Effector memory CD4-positive, alpha-beta T cell (primary cell): ENCODE results near the gene PRKCZ.

ENCODE experiments used
- DNase-seq, 3 donors: peaks; one replicate each; pipeline ENCODE4 v3.0.0-alpha.2; 2020
- H3K27ac ChIP-seq: 2 replicates; pipeline ENCODE4 v1.7.0; 2013; ENCODE audit warnings: mild to moderate bottlenecking, low read length, moderate library complexity; ENCODE audit not compliant: insufficient read depth, poor library complexity, severe bottlenecking
- H3K27me3 ChIP-seq: replicated peaks from 2 replicates; pipeline ENCODE4 v1.7.0; 2013; ENCODE audit warnings: mild to moderate bottlenecking, low read length; ENCODE audit not compliant: insufficient read depth, control insufficient read depth, poor library complexity, severe bottlenecking
- H3K36me3 ChIP-seq: 2 replicates; pipeline ENCODE4 v1.7.0; 2013; ENCODE audit warnings: mild to moderate bottlenecking, low read length, moderate library complexity; ENCODE audit not compliant: control insufficient read depth, insufficient read depth
- H3K4me1 ChIP-seq: 2 replicates; pipeline ENCODE4 v1.7.0; 2013; ENCODE audit warnings: low read length, mild to moderate bottlenecking; ENCODE audit not compliant: control insufficient read depth, insufficient read depth, poor library complexity, severe bottlenecking
- H3K4me3 ChIP-seq: 2 replicates; pipeline ENCODE4 v1.7.0; 2013; ENCODE audit warnings: low read length, low read depth, mild to moderate bottlenecking; ENCODE audit not compliant: insufficient read depth, poor library complexity, severe bottlenecking
- H3K9me3 ChIP-seq: 2 replicates; pipeline ENCODE4 v1.7.0; 2013; ENCODE audit warnings: mild to moderate bottlenecking, low read length, moderate library complexity; ENCODE audit not compliant: control insufficient read depth

Gene PRKCZ

DNA sequence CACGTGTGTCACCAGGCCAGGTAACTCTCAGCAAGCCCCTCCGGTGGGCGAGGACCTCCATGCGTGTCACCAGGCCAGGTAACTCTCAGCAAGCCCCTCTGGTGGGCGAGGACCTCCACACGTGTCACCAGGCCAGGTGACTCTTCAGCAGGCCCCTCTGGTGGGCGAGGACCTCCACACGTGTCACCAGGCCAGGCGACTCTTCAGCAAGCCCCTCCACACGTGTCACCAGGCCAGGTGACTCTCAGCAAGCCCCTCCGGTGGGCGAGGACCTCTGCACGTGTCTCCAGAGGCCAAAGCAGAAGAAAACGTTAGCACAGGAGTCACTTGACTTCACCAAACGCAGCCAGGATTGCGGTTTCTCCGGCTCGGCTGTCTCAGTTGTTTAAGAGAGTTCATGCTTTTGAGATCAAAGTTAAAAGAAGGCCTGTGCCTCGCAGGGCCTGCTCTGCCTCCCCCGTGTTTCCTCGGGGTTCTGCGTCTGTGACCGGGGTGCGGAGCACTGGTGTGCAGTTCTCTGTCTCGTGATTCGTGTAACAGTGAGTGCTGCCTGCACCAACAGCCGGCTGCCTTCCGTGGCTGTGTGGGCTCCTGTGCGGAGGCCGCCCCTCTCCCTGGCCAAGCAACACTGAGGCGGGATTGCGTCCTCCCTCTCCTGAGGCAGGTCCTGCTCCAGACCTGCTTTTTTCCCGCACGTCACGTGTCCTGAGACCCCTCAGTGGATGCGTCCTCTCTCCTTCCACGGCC, 56.6 kb downstream of the PRKCZ start:
- no peak for DNase-seq
- H3K4me3 ChIP-seq: no peak overlapping the region
- no peaks in the 10 kb centered on the region for H3K9me3 ChIP-seq
- H3K27me3 ChIP-seq: no peaks in the 10 kb centered on the region
- no peak overlapping the region for H3K27ac ChIP-seq
- peaks cover 5% of the 10 kb centered on the region for H3K36me3 ChIP-seq
- H3K4me1 ChIP-seq: no peaks in the 10 kb centered on the region

DNA sequence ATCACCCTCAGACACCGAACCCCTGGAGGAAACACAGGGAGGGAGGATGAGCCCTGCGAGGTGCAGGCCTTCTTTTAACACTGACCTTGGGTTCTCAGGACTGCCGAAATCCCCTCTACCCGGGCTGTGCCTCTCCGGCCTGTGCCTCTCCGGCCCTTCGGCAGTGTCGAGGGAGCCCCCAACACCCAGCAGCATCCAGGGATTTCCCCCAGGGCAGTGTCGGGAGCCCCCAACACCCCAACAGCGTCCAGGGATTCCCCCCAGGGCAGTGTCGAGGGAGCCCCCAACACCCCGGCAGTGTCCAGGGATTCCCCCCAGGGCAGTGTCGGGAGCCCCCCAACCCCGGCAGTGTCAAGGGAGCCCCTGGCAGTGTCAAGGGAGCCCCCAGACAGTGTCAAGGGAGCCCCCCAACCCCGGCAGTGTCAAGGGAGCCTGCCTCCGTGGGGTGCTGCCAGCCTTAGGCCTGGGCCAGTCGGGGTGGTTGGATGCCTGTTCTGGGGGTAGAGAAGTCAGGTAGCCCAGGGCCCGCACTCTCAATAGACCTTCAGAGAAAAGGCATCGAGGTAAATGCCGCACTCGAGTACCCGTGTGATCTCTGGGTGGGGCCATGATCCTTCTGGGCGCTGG, 57.5 kb downstream of the PRKCZ start:
- Histone ChIP-seq H3K27me3 (no peaks in the 10 kb centered on the region), H3K4me3 (no peak overlapping the region), H3K36me3 (peaks cover 5% of the 10 kb centered on the region), H3K9me3 (no peaks in the 10 kb centered on the region), H3K27ac (no peak overlapping the region), H3K4me1 (no peaks in the 10 kb centered on the region)
- no peak for DNase-seq

DNA sequence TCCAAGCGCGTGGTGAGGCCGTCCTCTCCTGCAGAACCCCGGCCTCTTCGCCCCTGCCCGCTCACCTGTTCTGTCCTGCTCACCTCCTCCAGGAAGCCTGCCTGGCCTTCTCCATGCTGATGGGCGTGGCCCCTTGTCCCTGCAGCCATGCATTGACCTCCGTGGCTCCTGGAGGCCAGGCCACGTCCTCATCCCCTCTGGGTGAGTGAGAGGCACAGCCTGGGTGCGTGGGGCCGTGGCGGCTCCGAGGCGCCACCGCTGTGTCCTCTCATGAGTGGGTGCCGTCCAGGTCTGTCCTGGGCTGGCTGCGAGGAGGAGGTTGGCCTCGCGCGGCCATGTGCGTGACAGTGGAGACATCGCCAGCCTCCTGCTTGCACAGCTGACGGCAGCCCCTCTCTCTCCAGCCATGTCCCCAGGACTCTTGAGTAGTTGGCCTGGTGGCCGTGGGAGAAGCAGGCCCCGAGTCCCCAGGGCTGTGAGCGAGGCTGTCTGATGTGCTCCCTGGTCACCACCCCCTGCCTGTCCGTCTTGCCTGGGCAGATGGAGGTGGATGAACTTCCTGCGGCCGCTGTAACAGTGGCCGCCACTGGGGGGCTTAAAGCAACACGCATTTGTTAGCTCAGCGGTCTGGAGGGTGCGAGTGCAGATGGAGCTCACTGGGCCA, 58.1 kb downstream of the PRKCZ start:
- H3K27me3 ChIP-seq: no peaks in the 10 kb centered on the region
- H3K4me1 ChIP-seq: no peaks in the 10 kb centered on the region
- H3K27ac ChIP-seq: no peak overlapping the region
- H3K9me3 ChIP-seq: no peaks in the 10 kb centered on the region
- no peak for DNase-seq
- no peak overlapping the region for H3K4me3 ChIP-seq
- H3K36me3 ChIP-seq: peaks cover 5% of the 10 kb centered on the region

DNA sequence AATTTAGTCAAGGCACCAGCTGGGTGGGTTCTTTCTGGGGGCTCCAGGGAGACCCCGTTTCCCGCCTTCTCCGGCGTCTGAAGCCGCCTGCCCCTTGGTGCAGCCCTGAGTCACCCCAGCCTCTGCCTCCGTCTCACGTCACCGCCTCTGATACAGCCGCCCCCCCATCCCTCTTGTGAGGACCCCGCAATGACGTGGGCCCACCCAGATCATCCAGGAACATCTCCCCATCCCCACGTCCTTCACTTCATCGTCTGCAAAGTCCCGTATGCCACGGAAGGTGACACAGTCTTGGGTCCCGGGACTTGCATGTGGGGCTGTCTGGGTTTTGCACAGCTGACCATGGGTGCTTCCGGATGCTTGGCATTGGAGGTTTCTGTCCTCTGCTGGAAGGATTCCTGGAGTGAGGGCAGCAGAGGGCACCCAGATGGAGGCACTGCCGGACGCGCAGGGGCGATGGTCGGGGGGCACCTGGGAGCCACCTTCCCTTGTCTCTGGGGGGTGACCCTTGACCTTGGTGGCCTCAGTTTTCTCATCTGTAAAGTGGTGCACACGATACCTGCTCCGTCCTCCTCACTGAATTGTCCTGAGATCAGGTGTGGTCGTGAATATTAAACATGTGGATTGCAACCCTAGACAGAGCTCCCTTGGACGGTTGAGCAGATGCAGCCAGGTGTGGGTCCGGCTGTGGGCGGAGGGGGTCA, 58.8 kb downstream of the PRKCZ start:
- H3K4me1 ChIP-seq: no peaks in the 10 kb centered on the region
- no peaks in the 10 kb centered on the region for H3K9me3 ChIP-seq
- no peak for DNase-seq
- H3K36me3 ChIP-seq: peaks cover 5% of the 10 kb centered on the region
- H3K27ac ChIP-seq: no peak overlapping the region
- H3K4me3 ChIP-seq: no peak overlapping the region
- H3K27me3 ChIP-seq: no peaks in the 10 kb centered on the region

DNA sequence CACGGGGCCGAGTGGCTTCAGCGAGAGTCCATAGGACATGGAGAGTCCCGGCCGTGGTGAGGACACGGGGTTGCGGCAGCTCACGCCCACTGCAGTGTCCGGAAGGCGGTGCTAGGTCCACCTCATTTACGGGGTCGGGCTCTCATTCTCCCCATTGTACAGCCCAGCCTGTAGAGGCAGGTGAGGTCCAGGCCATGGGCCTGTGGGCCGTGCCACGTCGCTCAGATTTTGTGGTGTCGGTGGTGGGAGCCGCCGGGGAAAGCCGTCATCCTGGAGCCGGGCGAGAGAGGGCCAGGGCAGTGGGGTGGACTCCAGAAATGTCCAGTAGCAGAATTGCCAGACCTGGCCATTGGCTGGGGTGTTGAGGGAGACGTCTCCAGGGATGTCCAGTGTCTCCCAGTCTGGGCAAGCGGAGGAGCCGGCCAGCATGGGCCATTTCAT, 59.4 kb downstream of the PRKCZ start:
- Histone ChIP-seq H3K36me3 (peaks cover 5% of the 10 kb centered on the region), H3K9me3 (no peaks in the 10 kb centered on the region), H3K4me1 (no peaks in the 10 kb centered on the region), H3K27ac (no peak overlapping the region), H3K4me3 (no peak overlapping the region), H3K27me3 (no peaks in the 10 kb centered on the region)
- no peak for DNase-seq

DNA sequence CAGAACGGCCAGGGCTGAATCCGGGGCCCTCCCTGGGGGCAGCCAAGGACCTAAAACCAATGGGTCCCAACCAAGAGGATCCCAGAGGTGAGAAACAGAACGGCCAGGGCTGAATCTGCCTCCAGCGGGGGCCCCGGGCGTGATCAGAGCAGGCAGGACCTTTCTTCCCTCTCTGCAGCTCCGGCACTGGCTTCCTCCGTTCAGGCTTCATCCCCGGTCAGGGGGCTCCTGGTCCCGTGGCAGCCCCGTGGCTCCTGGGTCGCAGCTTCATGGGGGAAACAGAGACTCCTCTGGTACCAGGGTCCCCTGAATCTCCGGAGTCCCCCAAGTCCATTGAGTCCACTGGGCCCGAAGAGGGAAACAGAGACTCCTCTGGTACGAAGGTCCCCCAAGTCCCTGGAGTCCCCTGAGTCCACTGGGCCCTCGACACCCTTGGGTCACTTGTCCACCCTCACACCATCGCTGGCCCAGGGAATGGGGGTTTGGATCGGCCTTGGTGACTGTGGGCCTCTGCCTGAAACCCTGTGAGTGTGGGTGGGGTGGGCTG, 60.1 kb downstream of the PRKCZ start:
- Histone ChIP-seq H3K27ac (no peak overlapping the region), H3K9me3 (no peaks in the 10 kb centered on the region), H3K36me3 (peaks cover 5% of the 10 kb centered on the region), H3K4me3 (no peak overlapping the region), H3K4me1 (no peaks in the 10 kb centered on the region), H3K27me3 (no peaks in the 10 kb centered on the region)
- no peak for DNase-seq

DNA sequence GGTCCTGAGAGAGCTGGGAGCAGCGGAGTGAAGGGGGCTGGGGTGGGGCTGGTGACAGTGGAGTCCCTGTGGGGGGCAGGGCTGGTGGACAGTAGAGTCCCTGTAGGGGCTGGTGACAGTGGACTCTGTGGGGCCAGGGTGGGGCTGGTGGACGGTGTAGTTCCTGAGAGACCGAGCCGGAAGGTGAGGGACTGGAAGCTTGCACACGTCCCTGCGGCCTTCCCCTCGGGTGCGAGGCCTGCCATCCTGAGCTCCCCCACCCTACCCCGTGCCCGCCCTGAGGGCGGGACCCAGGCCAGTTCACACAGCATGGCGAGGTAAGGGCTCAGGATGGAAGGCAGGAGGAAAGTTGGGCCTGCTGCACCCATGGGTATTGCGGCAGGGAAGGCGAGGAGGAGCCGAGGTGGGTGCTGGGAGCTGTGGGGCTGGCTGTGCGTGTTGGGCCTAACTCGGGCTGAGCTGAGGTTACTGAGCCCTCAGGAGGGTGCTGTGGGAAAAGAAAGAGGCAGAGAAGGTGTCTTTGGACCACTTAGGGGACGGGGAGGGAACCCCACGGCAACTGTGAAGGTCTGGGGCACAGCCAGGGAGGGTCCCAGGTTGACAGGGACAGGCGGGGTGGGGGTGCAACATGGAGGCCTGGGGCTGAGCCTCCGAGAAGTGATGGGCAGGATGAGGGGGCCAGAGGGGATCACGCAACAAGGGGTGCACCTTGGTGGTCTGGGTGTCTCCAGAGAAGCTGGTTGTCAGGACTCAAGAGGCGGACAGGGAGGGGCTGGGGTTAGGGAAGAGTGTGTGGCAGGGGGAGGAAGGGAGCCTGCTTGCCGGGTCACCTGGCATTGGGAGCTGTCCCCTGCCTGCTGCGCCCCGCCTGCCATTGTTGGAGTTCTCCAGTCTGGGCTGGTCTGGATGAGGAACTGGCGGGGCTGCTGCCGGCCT, 60.8 kb downstream of the PRKCZ start:
- Histone ChIP-seq H3K27ac (no peak overlapping the region), H3K4me1 (no peaks in the 10 kb centered on the region), H3K27me3 (no peaks in the 10 kb centered on the region), H3K9me3 (no peaks in the 10 kb centered on the region), H3K4me3 (no peak overlapping the region), H3K36me3 (peaks cover 5% of the 10 kb centered on the region)
- no peak for DNase-seq

DNA sequence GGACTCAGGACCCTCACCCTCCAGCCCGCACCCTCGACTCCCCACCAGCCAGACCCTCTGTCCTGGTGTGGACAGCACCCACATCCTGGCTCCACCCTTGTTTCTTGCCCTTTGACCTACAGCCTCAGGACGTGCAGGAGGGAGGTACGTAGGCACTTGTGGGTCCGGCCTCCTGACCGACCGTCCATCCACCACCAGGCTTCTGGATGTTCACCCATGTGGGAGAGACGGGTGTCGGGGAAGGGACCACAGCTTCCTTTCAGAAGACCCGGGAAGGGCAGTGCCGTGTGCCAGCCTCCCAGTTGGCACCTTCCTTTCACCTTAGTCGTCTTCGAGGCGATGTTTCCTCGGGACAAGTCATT, 61.4 kb downstream of the PRKCZ start:
- no peaks in the 10 kb centered on the region for H3K4me1 ChIP-seq
- H3K27me3 ChIP-seq: no peaks in the 10 kb centered on the region
- H3K4me3 ChIP-seq: no peak overlapping the region
- H3K9me3 ChIP-seq: no peaks in the 10 kb centered on the region
- no peak for DNase-seq
- H3K27ac ChIP-seq: no peak overlapping the region
- peaks cover 3% of the 10 kb centered on the region for H3K36me3 ChIP-seq

DNA sequence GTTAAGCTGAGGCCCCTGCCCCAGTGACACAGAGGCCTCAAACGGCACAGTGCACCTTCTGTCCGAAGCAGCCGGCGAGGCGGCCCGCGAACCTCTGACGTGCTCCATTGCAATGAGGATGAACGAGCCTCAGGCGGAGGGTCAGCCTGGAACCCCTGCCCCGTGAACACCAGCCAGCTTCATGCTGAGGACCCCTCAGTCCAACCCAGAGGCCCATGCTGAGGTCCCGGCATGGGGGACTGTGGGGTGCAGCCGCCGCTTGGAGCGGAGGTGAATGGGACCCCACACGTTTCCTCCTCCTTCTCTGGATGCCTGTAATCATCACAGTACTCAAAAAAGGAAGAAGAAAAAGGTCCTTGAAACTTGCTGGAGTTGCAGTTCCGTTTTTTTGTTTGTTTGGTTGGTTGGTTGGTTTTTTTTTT, 62.1 kb downstream of the PRKCZ start:
- Histone ChIP-seq H3K4me1 (no peaks in the 10 kb centered on the region), H3K4me3 (no peak overlapping the region), H3K27me3 (no peaks in the 10 kb centered on the region), H3K9me3 (no peaks in the 10 kb centered on the region), H3K27ac (no peak overlapping the region), H3K36me3 (no peaks in the 10 kb centered on the region)
- DNase-seq: no peak
